H1 (cell line): ENCODE data around the gene LTBP1. TPM values are rescaled to one million over a fixed set of nuclear protein-coding genes. Genes with fewer than 3 reads are reported as not detected.

ENCODE experiments used
- CBX8 ChIP-seq: fragments of 300-800, 300-1000 bp; sonication (generic); IDR thresholded peaks from 2 replicates; pipeline ENCODE4 v1.7.1; 2016; ENCODE audit warnings: low read depth, low read length, borderline replicate concordance
- CHD7 ChIP-seq: fragments of 300-600 bp; sonication (generic); IDR thresholded peaks from 2 replicates; pipeline ENCODE4 v1.7.1; 2012; ENCODE audit warnings: low read length, moderate library complexity, mild to moderate bottlenecking, inconsistent platforms; ENCODE audit not compliant: insufficient replicate concordance
- EP300 ChIP-seq, 2 experiments: IDR thresholded peaks; 1 replicate in 1 of 2; 2 replicates in 1 of 2; pipeline ENCODE4 v1.6.1; 2011 to 2012; ENCODE audit warnings: low read depth in 2 of 2, low read length in 2 of 2, mild to moderate bottlenecking in 2 of 2, borderline replicate concordance in 1 of 2, inconsistent platforms in 1 of 2, moderate library complexity in 1 of 2
- GTF2F1 ChIP-seq: IDR thresholded peaks from 2 replicates; pipeline ENCODE4 v1.6.1; 2012; ENCODE audit warnings: low read depth, low read length, improper control_type of control experiment, borderline replicate concordance
- JUND ChIP-seq: IDR thresholded peaks from 2 replicates; pipeline ENCODE4 v1.6.1; 2011; ENCODE audit warnings: mild to moderate bottlenecking, improper control_type of control experiment, low read length
- SAP30 ChIP-seq: fragments of 300-600 bp; sonication (generic); IDR thresholded peaks from 2 replicates; pipeline ENCODE4 v1.7.1; 2012; ENCODE audit warnings: low read length, moderate library complexity, mild to moderate bottlenecking, inconsistent platforms; ENCODE audit not compliant: insufficient read depth, insufficient replicate concordance
- TAF1 ChIP-seq: IDR thresholded peaks from 2 replicates; pipeline ENCODE4 v1.6.1; 2011; ENCODE audit warnings: mild to moderate bottlenecking, low read depth, low read length
- polyA plus RNA-seq, 7 experiments: library from polyadenylated mRNA; depleted of rRNA in 3 of 7; stranded (reverse) in 5 of 7; unstranded in 2 of 7; fragments of >200 nt in 5 of 7; fragments of 200-250 nt in 2 of 7; gene quantifications; 1 replicate in 5 of 7; 2 replicates in 1 of 7; 4 replicates in 1 of 7; pipeline versions ENCODE4 v1.2.1 to v1.2.3, GENCODE V29; 2011 to 2013; ENCODE audit warnings: missing spikeins in 2 of 7, mixed read lengths in 2 of 7
- total RNA-seq: library from RNA; stranded (reverse); fragmentation: NEBNext Ultra II Directional; extraction: Animal tissue kit (Norgen Biotek cat#: 25700); gene quantifications from 2 replicates; pipeline ENCODE4 v1.2.1, GENCODE V29; 2021

LTBP1 gene
- total and polyA plus RNA-seq, 2 of the 8 experiments (the other 6 are each of a cell fraction or from before 2014, with no cell fraction given): 15.4 to 24.7 TPM

- no peak for TF ChIP-seq CHD7
- no peak for TF ChIP-seq CBX8
- no peak for TF ChIP-seq JUND
- no peak for TF ChIP-seq TAF1
- TF ChIP-seq SAP30: no peak
- no peak for TF ChIP-seq GTF2F1
- no peak for TF ChIP-seq EP300 (IDR thresholded peaks at IDR 0.05; ENCODE audit: borderline replicate concordance in 1 of 2, low read depth in 2 of 2, low read length in 2 of 2)
These were observed 171.9 kb downstream of the LTBP1 start (continued) for GRCh38 chr2:33118651-33119050.
